ENCODE data around the gene HOXA3.

DNA sequence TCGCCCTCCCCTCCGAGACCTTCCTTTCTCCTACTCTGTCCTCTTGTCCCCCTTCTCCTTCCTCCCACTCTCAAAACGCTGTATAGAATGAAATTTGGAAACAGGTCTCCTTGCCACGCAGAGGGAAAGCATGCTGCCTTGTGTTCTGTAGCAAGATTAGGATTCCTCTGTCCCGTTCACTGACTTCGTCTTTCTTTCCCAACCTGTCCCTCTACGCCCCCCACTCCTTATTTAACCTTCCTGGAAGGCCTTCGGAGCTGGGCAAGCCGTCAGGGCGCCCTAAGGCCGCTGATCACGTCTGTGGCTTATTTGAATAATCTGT lies 11.6 kb upstream of the HOXA3 start:
- TF ChIP-seq, protein P1, sequence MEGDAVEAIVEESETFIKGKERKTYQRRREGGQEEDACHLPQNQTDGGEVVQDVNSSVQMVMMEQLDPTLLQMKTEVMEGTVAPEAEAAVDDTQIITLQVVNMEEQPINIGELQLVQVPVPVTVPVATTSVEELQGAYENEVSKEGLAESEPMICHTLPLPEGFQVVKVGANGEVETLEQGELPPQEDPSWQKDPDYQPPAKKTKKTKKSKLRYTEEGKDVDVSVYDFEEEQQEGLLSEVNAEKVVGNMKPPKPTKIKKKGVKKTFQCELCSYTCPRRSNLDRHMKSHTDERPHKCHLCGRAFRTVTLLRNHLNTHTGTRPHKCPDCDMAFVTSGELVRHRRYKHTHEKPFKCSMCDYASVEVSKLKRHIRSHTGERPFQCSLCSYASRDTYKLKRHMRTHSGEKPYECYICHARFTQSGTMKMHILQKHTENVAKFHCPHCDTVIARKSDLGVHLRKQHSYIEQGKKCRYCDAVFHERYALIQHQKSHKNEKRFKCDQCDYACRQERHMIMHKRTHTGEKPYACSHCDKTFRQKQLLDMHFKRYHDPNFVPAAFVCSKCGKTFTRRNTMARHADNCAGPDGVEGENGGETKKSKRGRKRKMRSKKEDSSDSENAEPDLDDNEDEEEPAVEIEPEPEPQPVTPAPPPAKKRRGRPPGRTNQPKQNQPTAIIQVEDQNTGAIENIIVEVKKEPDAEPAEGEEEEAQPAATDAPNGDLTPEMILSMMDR (IDR thresholded peaks at IDR 0.05 in 2 of 3, conservative IDR thresholded peaks at IDR 0.05 in 1 of 3; ENCODE audit: control insufficient read depth in 2 of 3, extremely low read depth in 1 of 3, insufficient read depth in 1 of 3, low read depth in 3 of 3, low read length in 3 of 3), result no peak
- TF ChIP-seq SREBF1 (IDR thresholded peaks at IDR 0.05; ENCODE audit: low read length) (no peak), POLR2A (IDR thresholded peaks at IDR 0.05; ENCODE audit: low read depth, low read length) (no peak), CREB1 (IDR thresholded peaks at IDR 0.05; ENCODE audit: low read depth) (no peak), TAF1 (IDR thresholded peaks at IDR 0.05; ENCODE audit: borderline replicate concordance, low read depth, low read length) (no peak), MYC (IDR thresholded peaks at IDR 0.05; ENCODE audit: insufficient read depth, insufficient read length, insufficient replicate concordance, low read length, severe bottlenecking) (no peak), EZH2 (IDR thresholded peaks at IDR 0.05; ENCODE audit: borderline replicate concordance, control insufficient read depth, low read depth, low read length) (0 out of 2 replicates have a peak, but pooled peaks have one; percentile 52), ZNF274 (IDR thresholded peaks at IDR 0.05; ENCODE audit: insufficient read depth, insufficient read length) (no peak), SPI1 (IDR thresholded peaks at IDR 0.05; ENCODE audit: borderline replicate concordance, insufficient read depth, low read depth, low read length) (no peak), FOXK2 (IDR thresholded peaks at IDR 0.05) (no peak)
- TF ChIP-seq, protein P2, sequence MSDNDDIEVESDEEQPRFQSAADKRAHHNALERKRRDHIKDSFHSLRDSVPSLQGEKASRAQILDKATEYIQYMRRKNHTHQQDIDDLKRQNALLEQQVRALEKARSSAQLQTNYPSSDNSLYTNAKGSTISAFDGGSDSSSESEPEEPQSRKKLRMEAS (IDR thresholded peaks at IDR 0.05; ENCODE audit: low read depth, low read length), result no peak

Data from GM12878 (cell line).